Fibroblast of lung (primary cell): ENCODE results near the gene TRAM2.

Experiments used
- CTCF ChIP-seq, 2 donors: IDR thresholded peaks in 1 of 2; conservative IDR thresholded peaks in 1 of 2; 1 replicate in 1 of 2; 2 replicates in 1 of 2; pipeline ENCODE4 v1.5.1; 2011 to 2012; ENCODE audit warnings: low read length in 2 of 2, control low read depth in 1 of 2, inconsistent platforms in 1 of 2, low read depth in 1 of 2, mild to moderate bottlenecking in 1 of 2
- EZH2 ChIP-seq: IDR thresholded peaks from 2 replicates; pipeline ENCODE4 v1.5.1; 2012; ENCODE audit warnings: low read length, control low read depth, mild to moderate bottlenecking; ENCODE audit errors: missing control alignments

GRCh38 chr6:52562911-52563310 lies 13.9 kb downstream of the TRAM2 start:
- TF ChIP-seq CTCF (conservative IDR thresholded peaks at IDR 0.05 in 1 of 2, IDR thresholded peaks at IDR 0.05 in 1 of 2; ENCODE audit: low read depth in 1 of 2, low read length in 2 of 2): no peak
- no peak for TF ChIP-seq EZH2
